Fibroblast of skin of left biceps (primary cell): ENCODE results near the gene LRRC1.

ENCODE experiments used
- DNase-seq, 2 experiments: peaks; one replicate each; pipeline ENCODE4 v3.0.0-alpha.2; 2013; ENCODE audit warnings: low read depth in 2 of 2

Gene LRRC1

DNA sequence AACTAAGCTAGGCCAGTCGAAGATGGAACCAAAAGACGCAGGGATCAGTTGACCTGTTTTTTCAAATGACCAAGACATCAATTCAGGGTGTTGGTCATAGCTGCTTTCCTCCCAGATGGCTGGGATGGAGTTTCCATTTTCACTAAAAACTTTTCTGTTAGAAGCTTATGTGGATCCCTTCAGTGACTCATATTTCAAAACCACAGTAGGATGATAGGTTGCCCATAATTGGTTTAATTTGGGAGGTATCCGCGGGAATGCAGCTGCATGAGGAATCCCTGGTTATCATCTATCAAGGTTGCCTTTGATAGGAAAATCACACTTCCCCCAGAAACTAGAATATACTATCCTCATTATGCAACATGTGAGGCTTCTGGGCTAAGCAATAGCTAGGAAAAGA lies 165.5 kb downstream of the LRRC1 start:
- peak in 1 of 2 experiments; percentile 26 for DNase-seq

DNA sequence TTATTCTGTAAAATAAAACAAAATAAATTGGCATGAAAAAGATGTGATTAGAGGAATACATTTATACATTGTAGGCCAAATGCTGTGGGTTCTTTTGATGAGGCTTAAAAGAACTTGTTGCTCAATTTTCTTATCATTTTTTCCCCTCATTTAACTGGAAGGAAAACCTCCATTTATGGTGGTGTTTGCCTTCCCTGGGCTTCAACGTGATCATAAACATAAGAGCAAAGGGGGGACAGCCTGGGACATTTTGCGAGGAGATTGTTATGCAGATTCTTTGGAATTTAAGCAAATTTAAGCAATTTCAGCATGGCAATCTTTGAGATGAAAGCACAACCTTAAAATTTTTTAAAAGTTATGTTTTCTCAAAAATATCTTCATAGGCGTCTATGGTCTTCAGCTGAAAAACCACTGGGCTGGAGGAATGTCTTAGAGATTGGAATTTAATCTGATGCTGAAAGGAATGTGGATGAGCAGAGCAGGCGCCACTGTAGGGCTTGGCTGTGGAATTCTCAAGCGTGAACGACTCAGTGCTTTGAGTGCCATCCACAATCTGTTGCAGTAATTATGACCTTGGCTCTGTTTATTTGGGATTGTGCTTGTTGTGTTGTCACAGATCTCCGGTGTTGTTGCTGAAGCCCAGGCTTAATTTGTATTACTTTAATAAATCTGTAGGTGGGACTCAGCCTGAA lies 167.0 kb downstream of the LRRC1 start:
- no peak for DNase-seq

DNA sequence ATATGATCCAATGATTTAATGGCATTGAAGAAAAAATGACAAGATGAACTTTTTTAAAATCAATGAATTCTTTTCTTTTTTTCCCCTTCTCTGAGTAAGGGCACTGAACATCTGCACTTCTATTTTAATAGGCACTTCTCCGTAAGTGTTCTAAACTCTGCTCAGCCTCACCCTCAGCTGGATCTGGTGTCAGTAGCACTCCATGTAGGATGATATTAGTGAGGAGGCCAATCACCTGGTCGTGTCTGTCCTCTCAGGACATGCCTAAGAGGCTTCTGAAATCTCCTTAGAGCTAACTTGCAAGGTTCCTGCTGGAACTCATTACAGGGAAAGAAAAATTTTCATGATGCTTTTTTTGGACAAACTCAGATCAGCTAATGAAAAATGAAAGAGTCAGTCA lies 167.8 kb downstream of the LRRC1 start:
- no peak for DNase-seq

GRCh38 chr6:53967415-53967814 lies 172.6 kb downstream of the LRRC1 start:
- no peak for DNase-seq
